Neural progenitor cell (in vitro differentiated cells): ENCODE data around the gene MAP2. TPM values are rescaled to one million over a fixed set of nuclear protein-coding genes. Genes with fewer than 3 reads are reported as not detected.

ENCODE experiments used
- DNase-seq: peaks from one replicate; pipeline ENCODE4 v3.0.0-alpha.2; 2016; ENCODE audit warnings: low spot score
- H2AFZ ChIP-seq: fragments of 200-600 bp; sonication (generic); replicated peaks from 2 replicates; pipeline ENCODE4 v1.6.1; 2016; ENCODE audit warnings: antibody characterized with exemption
- H3F3A ChIP-seq: fragments of 200-600 bp; sonication (generic); 2 replicates; pipeline ENCODE4 v1.6.1; 2016; ENCODE audit warnings: antibody characterized with exemption, low read depth
- H3K27ac ChIP-seq: fragments of 200-600 bp; sonication (generic); 2 replicates; pipeline ENCODE4 v1.5.1; 2016; ENCODE audit warnings: mild to moderate bottlenecking
- H3K27me3 ChIP-seq: fragments of 200-600 bp; sonication (generic); 2 replicates; pipeline ENCODE4 v1.6.1; 2016; ENCODE audit warnings: mild to moderate bottlenecking, moderate library complexity
- H3K36me3 ChIP-seq: fragments of 200-600 bp; sonication (generic); 2 replicates; pipeline ENCODE4 v1.5.1; 2016
- H3K4me1 ChIP-seq: fragments of 200-600 bp; sonication (generic); 2 replicates; pipeline ENCODE4 v1.6.1; 2016; ENCODE audit warnings: mixed run types
- H3K4me2 ChIP-seq: fragments of 200-600 bp; sonication (generic); 2 replicates; pipeline ENCODE4 v1.6.1; 2016
- H3K4me3 ChIP-seq: fragments of 200-600 bp; sonication (generic); 2 replicates; pipeline ENCODE4 v1.5.1; 2016
- H3K79me2 ChIP-seq: fragments of 200-600 bp; sonication (generic); 2 replicates; pipeline ENCODE4 v1.6.1; 2016; ENCODE audit warnings: low read depth
- H3K9ac ChIP-seq: fragments of 200-600 bp; sonication (generic); 2 replicates; pipeline ENCODE4 v1.6.1; 2016
- H3K9me3 ChIP-seq: fragments of 200-600 bp; sonication (generic); 2 replicates; pipeline ENCODE4 v1.5.1; 2016; ENCODE audit warnings: low read depth
- H4K20me1 ChIP-seq: fragments of 200-600 bp; sonication (generic); 2 replicates; pipeline ENCODE4 v1.6.1; 2016; ENCODE audit warnings: low read depth
- H3K27ac Mint-ChIP-seq: 3 replicates; pipeline ENCODE4 v1.8.0; 2021; ENCODE audit warnings: mixed read lengths
- H3K27me3 Mint-ChIP-seq: 2 replicates; pipeline ENCODE4 v1.8.0; 2022; ENCODE audit warnings: low read depth, mild to moderate bottlenecking, inconsistent platforms, moderate library complexity, mixed read lengths; ENCODE audit not compliant: insufficient read depth
- H3K36me3 Mint-ChIP-seq: 3 replicates; pipeline ENCODE4 v1.8.0; 2021; ENCODE audit warnings: mixed read lengths
- H3K4me1 Mint-ChIP-seq: 3 replicates; pipeline ENCODE4 v1.8.0; 2021; ENCODE audit warnings: mixed read lengths
- H3K4me3 Mint-ChIP-seq: 3 replicates; pipeline ENCODE4 v1.8.0; 2021; ENCODE audit warnings: mild to moderate bottlenecking, moderate library complexity, mixed read lengths
- H3K9me3 Mint-ChIP-seq: 3 replicates; pipeline ENCODE4 v1.8.0; 2020; ENCODE audit warnings: mixed read lengths
- CTCF ChIP-seq: fragments of 200-600 bp; sonication (generic); IDR thresholded peaks from 2 replicates; pipeline ENCODE4 v1.5.1; 2017; ENCODE audit warnings: antibody characterized with exemption, mild to moderate bottlenecking
- EZH2 ChIP-seq: fragments of 200-600 bp; sonication (generic); IDR thresholded peaks from 2 replicates; pipeline ENCODE4 v1.6.1; 2017; ENCODE audit warnings: antibody characterized with exemption, mild to moderate bottlenecking, moderate library complexity
- EZH2phosphoT487 ChIP-seq: fragments of 200-600 bp; sonication (generic); IDR thresholded peaks from 2 replicates; pipeline ENCODE4 v1.6.1; 2017; ENCODE audit warnings: antibody characterized with exemption
- total RNA-seq: library from RNA; depleted of rRNA; stranded (reverse); fragments of >200 nt; gene quantifications from 2 replicates; pipeline ENCODE4 v1.2.3, GENCODE V29; 2015; ENCODE audit warnings: low replicate concordance

The MAP2 gene
- total RNA-seq, 1 donor from 2014 or later: 102 TPM

- H3K9ac ChIP-seq: no peak overlapping the region
- peaks cover 22% of the 10 kb centered on the region for H3K79me2 ChIP-seq
- H3K27me3 Mint-ChIP-seq: no peaks in the 10 kb centered on the region
Observed at GRCh38 chr2:209463835-209464234, 40.0 kb downstream of the MAP2 start.

GRCh38 chr2:209468846-209469245 lies 45.0 kb downstream of the MAP2 start:
- H3F3A ChIP-seq: no peaks in the 10 kb centered on the region
- H3K4me3 Mint-ChIP-seq: no peak overlapping the region
- H3K36me3 ChIP-seq: no peaks in the 10 kb centered on the region
- no peak overlapping the region for H3K9ac ChIP-seq
- H4K20me1 ChIP-seq: peaks cover 8% of the 10 kb centered on the region
- H3K4me2 ChIP-seq: no peak overlapping the region
- H3K79me2 ChIP-seq: peaks cover 4% of the 10 kb centered on the region
- no peak overlapping the region for H2AFZ ChIP-seq
- no peak overlapping the region for H3K27ac Mint-ChIP-seq
- H3K4me1 ChIP-seq: no peaks in the 10 kb centered on the region
- no peak for DNase-seq
- H3K27ac ChIP-seq: no peak overlapping the region
- H3K9me3 Mint-ChIP-seq: peaks cover 18% of the 10 kb centered on the region
- H3K27me3 ChIP-seq: no peaks in the 10 kb centered on the region
- no peaks in the 10 kb centered on the region for H3K9me3 ChIP-seq
- peaks cover 55% of the 10 kb centered on the region for H3K36me3 Mint-ChIP-seq
- no peak for TF ChIP-seq EZH2
- TF ChIP-seq CTCF: no peak
- no peak for TF ChIP-seq EZH2phosphoT487
- no peaks in the 10 kb centered on the region for H3K27me3 Mint-ChIP-seq
- H3K4me1 Mint-ChIP-seq: no peaks in the 10 kb centered on the region
- H3K4me3 ChIP-seq: no peak overlapping the region

More at GRCh38 chr2:209463835-209464234, 40.0 kb downstream of the MAP2 start:
- Histone ChIP-seq H3K27ac (no peak overlapping the region), H3K4me1 (no peaks in the 10 kb centered on the region), H3K27me3 (no peaks in the 10 kb centered on the region), H2AFZ (no peak overlapping the region), H3F3A (peaks cover 4% of the 10 kb centered on the region), H3K4me2 (no peak overlapping the region), H3K36me3 (no peaks in the 10 kb centered on the region), H4K20me1 (peaks cover 7% of the 10 kb centered on the region), H3K9me3 (no peaks in the 10 kb centered on the region), H3K4me3 (no peak overlapping the region)
- no peak for TF ChIP-seq EZH2
- no peak for TF ChIP-seq CTCF
- no peak for TF ChIP-seq EZH2phosphoT487
- peaks cover 46% of the 10 kb centered on the region for H3K36me3 Mint-ChIP-seq
- no peak overlapping the region for H3K27ac Mint-ChIP-seq
- peaks cover 18% of the 10 kb centered on the region for H3K9me3 Mint-ChIP-seq
- peaks cover 3% of the 10 kb centered on the region for H3K4me1 Mint-ChIP-seq
- no peak overlapping the region for H3K4me3 Mint-ChIP-seq
- no peak for DNase-seq

- H3K36me3 Mint-ChIP-seq: peaks cover 57% of the 10 kb centered on the region
- TF ChIP-seq EZH2 (no peak), CTCF (no peak)
- no peak overlapping the region for H3K4me3 Mint-ChIP-seq
- Histone ChIP-seq H3K4me2 (no peak overlapping the region), H3K79me2 (peaks cover 8% of the 10 kb centered on the region), H3F3A (no peaks in the 10 kb centered on the region), H2AFZ (no peak overlapping the region), H3K4me3 (no peak overlapping the region), H3K36me3 (no peaks in the 10 kb centered on the region), H3K27ac (no peak overlapping the region), H3K4me1 (no peaks in the 10 kb centered on the region), H3K27me3 (no peaks in the 10 kb centered on the region), H3K9ac (no peak overlapping the region), H4K20me1 (peaks cover 8% of the 10 kb centered on the region), H3K9me3 (no peaks in the 10 kb centered on the region)
- no peak for DNase-seq
- H3K4me1 Mint-ChIP-seq: no peaks in the 10 kb centered on the region
- H3K27ac Mint-ChIP-seq: no peak overlapping the region
- H3K27me3 Mint-ChIP-seq: no peaks in the 10 kb centered on the region
- peaks cover 18% of the 10 kb centered on the region for H3K9me3 Mint-ChIP-seq
Observed at GRCh38 chr2:209469481-209469880, 45.6 kb downstream of the MAP2 start.

GRCh38 chr2:209470466-209470865 lies 46.6 kb downstream of the MAP2 start:
- peaks cover 8% of the 10 kb centered on the region for H3K79me2 ChIP-seq

More at GRCh38 chr2:209470466-209470865, 46.6 kb downstream of the MAP2 start:
- no peaks in the 10 kb centered on the region for H3K4me1 Mint-ChIP-seq
- H3K36me3 Mint-ChIP-seq: peaks cover 56% of the 10 kb centered on the region
- Histone ChIP-seq H3F3A (no peaks in the 10 kb centered on the region), H3K4me2 (no peak overlapping the region), H4K20me1 (peaks cover 8% of the 10 kb centered on the region), H3K4me3 (no peak overlapping the region), H3K36me3 (no peaks in the 10 kb centered on the region), H3K9me3 (no peaks in the 10 kb centered on the region), H3K4me1 (no peaks in the 10 kb centered on the region), H3K27me3 (no peaks in the 10 kb centered on the region), H3K9ac (no peak overlapping the region), H3K27ac (no peak overlapping the region), H2AFZ (no peak overlapping the region)
- DNase-seq: no peak
- H3K9me3 Mint-ChIP-seq: peaks cover 18% of the 10 kb centered on the region
- no peak for TF ChIP-seq EZH2
- no peak for TF ChIP-seq EZH2phosphoT487
- no peak for TF ChIP-seq CTCF
- H3K4me3 Mint-ChIP-seq: no peak overlapping the region
- no peaks in the 10 kb centered on the region for H3K27me3 Mint-ChIP-seq
- no peak overlapping the region for H3K27ac Mint-ChIP-seq
